GM12878 (cell line): Measurements from ENCODE around the gene PLCG1. TPM values are rescaled to one million over a fixed set of nuclear protein-coding genes. Genes with fewer than 3 reads are reported as not detected.

Experiments
- ATAC-seq: fragments of 200-7000 bp; cut with Tn5 transposase; 3 replicates; pipeline ENCODE4 v1.9.1; 2020; ENCODE audit warnings: mild to moderate bottlenecking, moderate library complexity
- BruUV-seq: library from RNA; stranded (reverse); fragments of 400-500 nt; replicated peaks from 2 replicates; lab custom pipeline; 2021; lab: Mats Ljungman, UMichigan
- CTCF ChIA-PET: fragments of 300-600 bp; sonication (Branson Sonifier 250); formaldehyde crosslinking; extraction: SDS; loops from one replicate; lab custom pipeline; 2021; ENCODE audit warnings: inconsistent platforms; lab: Yijun Ruan, JAX
- POLR2A ChIA-PET: fragments of 350-600 bp; formaldehyde crosslinking; extraction: SDS; loops from one replicate; lab custom pipeline; 2021; ENCODE audit warnings: inconsistent platforms; lab: Charles Lee
- RAD21 ChIA-PET: fragments of 300-600 bp; sonication (Branson Sonifier 250); formaldehyde crosslinking; loops from one replicate; lab custom pipeline; 2023; ENCODE audit warnings: antibody characterized with exemption; ENCODE audit not compliant: unreplicated experiment; lab: Charles Lee
- SMC1A ChIA-PET: fragments of 300-600 bp; sonication (Branson Sonifier 250); formaldehyde crosslinking; loops from one replicate; lab custom pipeline; 2023; ENCODE audit not compliant: unreplicated experiment, uncharacterized antibody; lab: Charles Lee
- DNase-seq: peaks from one replicate; pipeline ENCODE4 v3.0.0-alpha.2; 2011; ENCODE audit warnings: low read depth, low spot score
- FAIRE-seq: peaks from 3 replicates; lab custom pipeline; 2011; peaks lifted over from hg19 to GRCh38; lab: Jason Lieb, UNC
- H2AFZ ChIP-seq: 2 replicates; pipeline ENCODE4 v1.6.0; 2011; ENCODE audit warnings: low read depth, low read length, control low read depth; ENCODE audit not compliant: control insufficient read depth
- H3K27ac ChIP-seq: 2 replicates; pipeline ENCODE4 v1.5.1; 2011; ENCODE audit warnings: control low read depth; ENCODE audit not compliant: control insufficient read depth, insufficient read depth
- H3K27me3 ChIP-seq, 2 experiments: replicated peaks in 1 of 2; 2 replicates each; pipeline versions ENCODE4 v1.6.0 to v1.6.1; 2011; ENCODE audit warnings: low read length in 1 of 2; ENCODE audit not compliant: control insufficient read depth in 2 of 2, insufficient read depth in 2 of 2
- H3K36me3 ChIP-seq, 2 experiments: 2 replicates each; pipeline ENCODE4 v1.5.1; 2011; ENCODE audit warnings: low read length in 1 of 2; ENCODE audit not compliant: control insufficient read depth in 2 of 2, insufficient read depth in 2 of 2
- H3K4me1 ChIP-seq: 2 replicates; pipeline ENCODE4 v1.6.1; 2011; ENCODE audit warnings: mild to moderate bottlenecking, low read length, moderate library complexity, mixed read lengths; ENCODE audit not compliant: control insufficient read depth, insufficient read depth
- H3K4me2 ChIP-seq: 2 replicates; pipeline ENCODE4 v1.6.0; 2011; ENCODE audit warnings: control low read depth; ENCODE audit not compliant: control insufficient read depth, insufficient read depth
- H3K4me3 ChIP-seq: fragments of 200-600 bp; sonication (generic); 2 replicates; pipeline ENCODE4 v1.5.1; 2016
- H3K79me2 ChIP-seq: 2 replicates; pipeline ENCODE4 v1.6.0; 2011; ENCODE audit warnings: low read length; ENCODE audit not compliant: control insufficient read depth, insufficient read depth
- H3K9ac ChIP-seq: 2 replicates; pipeline ENCODE4 v1.8.0; 2011; ENCODE audit warnings: low read length, control low read depth, mixed read lengths; ENCODE audit not compliant: control insufficient read depth, insufficient read depth
- H3K9me3 ChIP-seq: replicated peaks from 3 replicates; pipeline ENCODE4 v1.5.1; 2011; ENCODE audit warnings: mild to moderate bottlenecking, low read length; ENCODE audit not compliant: control insufficient read depth, insufficient read depth
- H4K20me1 ChIP-seq: 2 replicates; pipeline ENCODE4 v1.6.0; 2011; ENCODE audit not compliant: control insufficient read depth, insufficient read depth
- BRCA1 ChIP-seq: IDR thresholded peaks from 2 replicates; pipeline ENCODE4 v1.6.1; 2011; ENCODE audit warnings: low read depth, low read length, improper control_type of control experiment
- CREB1 ChIP-seq: IDR thresholded peaks from 2 replicates; pipeline ENCODE4 v1.6.1; 2012; ENCODE audit warnings: low read depth, mild to moderate bottlenecking, inconsistent platforms
- MXI1 ChIP-seq: fragments of 150-350 bp; IDR thresholded peaks from 2 replicates; pipeline ENCODE4 v1.6.1; 2011; ENCODE audit warnings: low read depth, mild to moderate bottlenecking, inconsistent platforms, low read length, improper control_type of control experiment
- NR2C2 ChIP-seq: IDR thresholded peaks from 2 replicates; pipeline ENCODE4 v1.6.1; 2011; ENCODE audit warnings: borderline replicate concordance, low read depth; ENCODE audit not compliant: control insufficient read depth, insufficient read length
- NRF1 ChIP-seq: conservative IDR thresholded peaks from 2 replicates; pipeline ENCODE4 v1.6.1; 2011; ENCODE audit warnings: mild to moderate bottlenecking, low read depth, low read length, improper control_type of control experiment
- PML ChIP-seq: IDR thresholded peaks from 2 replicates; pipeline ENCODE4 v1.6.1; 2012; ENCODE audit warnings: low read length, inconsistent platforms
- RAD21 ChIP-seq: IDR thresholded peaks from 2 replicates; pipeline ENCODE4 v1.6.1; 2011; ENCODE audit warnings: mild to moderate bottlenecking, low read depth, low read length, moderate library complexity; ENCODE audit not compliant: insufficient read depth
- SMAD5 ChIP-seq: IDR thresholded peaks from 2 replicates; pipeline ENCODE4 v1.6.1; 2016; ENCODE audit warnings: antibody characterized with exemption, low read depth
- TARDBP ChIP-seq: IDR thresholded peaks from 2 replicates; pipeline ENCODE4 v1.6.1; 2016; ENCODE audit warnings: borderline replicate concordance
- TCF7 ChIP-seq: IDR thresholded peaks from 2 replicates; pipeline ENCODE4 v1.6.1; 2014; ENCODE audit warnings: antibody characterized with exemption, borderline replicate concordance
- YBX1 ChIP-seq: fragments of 450-650 bp; IDR thresholded peaks from 2 replicates; pipeline ENCODE4 v1.6.1; 2016; ENCODE audit warnings: antibody characterized with exemption
- ZNF207 ChIP-seq: fragments of 450-650 bp; IDR thresholded peaks from 2 replicates; pipeline ENCODE4 v1.6.1; 2014; ENCODE audit warnings: antibody characterized with exemption, mild to moderate bottlenecking, borderline replicate concordance
- WGBS: methylation state at CpG from one replicate; pipeline ENCODE4 v1.1.6; 2016; ENCODE audit warnings: low lambda C conversion rate; ENCODE audit not compliant: insufficient replicate concordance, insufficient coverage; ENCODE audit errors: missing lambda C conversion rate; 5-methylcytosine and 5-hydroxymethylcytosine counted together
- in situ Hi-C: fragments of 300-500 bp; cut with MboI; formaldehyde crosslinking; loops from 9 replicates; pipeline ENCODE4 v1.14.3; 2018; ENCODE audit warnings: mixed read lengths
- intact Hi-C: fragments of 100-400 bp; cut with micrococcal nuclease; formaldehyde crosslinking; loops from one replicate; pipeline ENCODE4 v1.14.2; 2022; ENCODE audit not compliant: unreplicated experiment
- polyA plus RNA-seq, 11 experiments: library from polyadenylated mRNA; depleted of rRNA in 4 of 11; unstranded in 6 of 11; stranded (reverse) in 5 of 11; fragments of >200 nt; fragmentation: Nextera tagmentation in 4 of 11; fragmentation: Illumina TruSeq in 1 of 11; extraction: Ambion mirVana in 4 of 11; extraction: Trizol in 1 of 11; gene quantifications; 1 replicate in 1 of 11; 2 replicates in 10 of 11; pipeline versions ENCODE4 v1.2.1 to v1.2.3, GENCODE V29; 2011 to 2016; ENCODE audit warnings: inconsistent platforms in 2 of 11, missing spikeins in 2 of 11, low read depth in 1 of 11
- total RNA-seq, 4 experiments: library from RNA; depleted of rRNA in 3 of 4; stranded (reverse); fragments of >200 nt in 3 of 4; fragmentation: Illumina TruSeq in 1 of 4; extraction: Trizol in 1 of 4; gene quantifications; 2 replicates each; pipeline versions ENCODE4 v1.2.1 to v1.2.3, GENCODE V29; 2013 to 2021
- TF ChIP-seq, protein P1 (sequence below): fragments of 450-650 bp; conservative IDR thresholded peaks from 2 replicates; pipeline ENCODE4 v1.6.1; 2017; ENCODE audit warnings: mild to moderate bottlenecking, moderate library complexity
- TF ChIP-seq, protein P2 (sequence below): fragments of 450-650 bp; IDR thresholded peaks from 2 replicates; pipeline ENCODE4 v1.6.1; 2018; ENCODE audit warnings: mild to moderate bottlenecking, low read depth, moderate library complexity; ENCODE audit not compliant: partially characterized antibody

PLCG1 gene
- total and polyA plus RNA-seq, 10 of the 15 experiments (the other 5 are each of a cell fraction or from before 2014, with no cell fraction given): 2.6 to 114 (median 45.3) TPM

DNA sequence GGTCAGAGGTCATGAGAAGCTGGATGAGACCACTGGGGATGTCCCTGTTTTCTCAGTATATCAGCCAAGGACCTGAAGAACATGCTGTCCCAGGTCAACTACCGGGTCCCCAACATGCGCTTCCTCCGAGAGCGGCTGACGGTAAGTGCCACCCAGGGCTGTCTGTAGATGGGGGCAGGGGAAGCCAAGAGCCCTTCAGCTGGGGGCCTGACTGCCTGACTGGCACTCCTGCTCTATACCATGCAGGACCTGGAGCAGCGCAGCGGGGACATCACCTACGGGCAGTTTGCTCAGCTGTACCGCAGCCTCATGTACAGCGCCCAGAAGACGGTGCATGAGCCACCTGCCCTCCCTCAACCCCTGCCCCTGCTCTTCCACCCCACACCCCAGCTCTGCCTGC is 25.1 kb downstream of the PLCG1 start:
- Histone ChIP-seq H3K27me3 (no peaks in the 10 kb centered on the region), H3K9me3 (no peaks in the 10 kb centered on the region), H3K79me2 (peaks cover 15% of the 10 kb centered on the region), H3K4me2 (no peak overlapping the region), H3K4me1 (peaks cover 20% of the 10 kb centered on the region), H3K4me3 (no peak overlapping the region), H2AFZ (no peak overlapping the region), H3K9ac (no peak overlapping the region), H3K36me3 (peaks cover 31 to 58% of the 10 kb centered on the region in 2 experiments), H4K20me1 (no peaks in the 10 kb centered on the region; the same call in none of the 2 replicates), H3K27ac (no peak overlapping the region)
- intact Hi-C loops (no loop called here), in situ Hi-C loops (no loop called here)
- TF ChIP-seq SMAD5 (no peak), NR2C2 (no peak), PML (no peak), TCF7 (no peak), BRCA1 (no peak), MXI1 (no peak), ZNF207 (no peak), NRF1 (no peak), TARDBP (no peak), CREB1 (no peak)
- no TSS peak for BruUV-seq
- DNase-seq (no peak), ATAC-seq (no peak), FAIRE-seq (no peak)
- ChIA-PET RAD21 (no interaction called here), SMC1A (no interaction called here), POLR2A (no interaction called here), CTCF (no interaction called here)
- 96% methylated on average over 11 of the region's 11 CpGs for WGBS

DNA sequence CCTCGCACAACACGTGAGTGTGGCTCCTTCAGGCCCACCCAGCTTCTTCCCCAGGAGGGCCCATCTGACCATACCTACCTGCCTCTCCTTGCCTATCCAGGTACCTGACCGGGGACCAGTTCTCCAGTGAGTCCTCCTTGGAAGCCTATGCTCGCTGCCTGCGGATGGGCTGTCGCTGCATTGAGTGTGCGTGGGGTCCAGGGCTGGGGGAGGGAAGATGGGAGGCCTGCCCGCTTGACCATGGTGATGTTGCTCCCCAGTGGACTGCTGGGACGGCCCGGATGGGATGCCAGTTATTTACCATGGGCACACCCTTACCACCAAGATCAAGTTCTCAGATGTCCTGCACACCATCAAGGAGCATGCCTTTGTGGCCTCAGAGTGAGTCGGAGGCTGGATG is 26.5 kb downstream of the PLCG1 start:
- ATAC-seq (no peak), FAIRE-seq (no peak), DNase-seq (no peak)
- Histone ChIP-seq H3K27ac (no peak overlapping the region), H3K36me3 (peaks cover 35 to 69% of the 10 kb centered on the region in 2 experiments), H3K4me3 (no peak overlapping the region), H3K9ac (no peak overlapping the region), H3K4me1 (peaks cover 15% of the 10 kb centered on the region), H2AFZ (no peak overlapping the region), H4K20me1 (peaks cover 3% of the 10 kb centered on the region), H3K4me2 (no peak overlapping the region), H3K27me3 (no peaks in the 10 kb centered on the region), H3K79me2 (peaks cover 2% of the 10 kb centered on the region; the same call in 1 of the 2 replicates), H3K9me3 (no peaks in the 10 kb centered on the region)
- SMC1A ChIA-PET: no interaction called here
- in situ Hi-C loops: no loop called here
- intact Hi-C loops: no loop called here
- no TSS peak for BruUV-seq
- WGBS: over 99% methylated on average over 11 of the region's 11 CpGs
- POLR2A ChIA-PET: no interaction called here
- RAD21 ChIA-PET: no interaction called here
- CTCF ChIA-PET: interaction anchor here (1.3 to 2.0 kb wide), 2 partner anchors 9 to 29 kb away, joined by 3 to 8 read pairs; no protein-coding TSS in a partner anchor
- TF ChIP-seq BRCA1 (no peak), YBX1 (no peak), RAD21 (no peak)
- TF ChIP-seq, protein P1, sequence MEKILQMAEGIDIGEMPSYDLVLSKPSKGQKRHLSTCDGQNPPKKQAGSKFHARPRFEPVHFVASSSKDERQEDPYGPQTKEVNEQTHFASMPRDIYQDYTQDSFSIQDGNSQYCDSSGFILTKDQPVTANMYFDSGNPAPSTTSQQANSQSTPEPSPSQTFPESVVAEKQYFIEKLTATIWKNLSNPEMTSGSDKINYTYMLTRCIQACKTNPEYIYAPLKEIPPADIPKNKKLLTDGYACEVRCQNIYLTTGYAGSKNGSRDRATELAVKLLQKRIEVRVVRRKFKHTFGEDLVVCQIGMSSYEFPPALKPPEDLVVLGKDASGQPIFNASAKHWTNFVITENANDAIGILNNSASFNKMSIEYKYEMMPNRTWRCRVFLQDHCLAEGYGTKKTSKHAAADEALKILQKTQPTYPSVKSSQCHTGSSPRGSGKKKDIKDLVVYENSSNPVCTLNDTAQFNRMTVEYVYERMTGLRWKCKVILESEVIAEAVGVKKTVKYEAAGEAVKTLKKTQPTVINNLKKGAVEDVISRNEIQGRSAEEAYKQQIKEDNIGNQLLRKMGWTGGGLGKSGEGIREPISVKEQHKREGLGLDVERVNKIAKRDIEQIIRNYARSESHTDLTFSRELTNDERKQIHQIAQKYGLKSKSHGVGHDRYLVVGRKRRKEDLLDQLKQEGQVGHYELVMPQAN: no peak
- TF ChIP-seq, protein P2, sequence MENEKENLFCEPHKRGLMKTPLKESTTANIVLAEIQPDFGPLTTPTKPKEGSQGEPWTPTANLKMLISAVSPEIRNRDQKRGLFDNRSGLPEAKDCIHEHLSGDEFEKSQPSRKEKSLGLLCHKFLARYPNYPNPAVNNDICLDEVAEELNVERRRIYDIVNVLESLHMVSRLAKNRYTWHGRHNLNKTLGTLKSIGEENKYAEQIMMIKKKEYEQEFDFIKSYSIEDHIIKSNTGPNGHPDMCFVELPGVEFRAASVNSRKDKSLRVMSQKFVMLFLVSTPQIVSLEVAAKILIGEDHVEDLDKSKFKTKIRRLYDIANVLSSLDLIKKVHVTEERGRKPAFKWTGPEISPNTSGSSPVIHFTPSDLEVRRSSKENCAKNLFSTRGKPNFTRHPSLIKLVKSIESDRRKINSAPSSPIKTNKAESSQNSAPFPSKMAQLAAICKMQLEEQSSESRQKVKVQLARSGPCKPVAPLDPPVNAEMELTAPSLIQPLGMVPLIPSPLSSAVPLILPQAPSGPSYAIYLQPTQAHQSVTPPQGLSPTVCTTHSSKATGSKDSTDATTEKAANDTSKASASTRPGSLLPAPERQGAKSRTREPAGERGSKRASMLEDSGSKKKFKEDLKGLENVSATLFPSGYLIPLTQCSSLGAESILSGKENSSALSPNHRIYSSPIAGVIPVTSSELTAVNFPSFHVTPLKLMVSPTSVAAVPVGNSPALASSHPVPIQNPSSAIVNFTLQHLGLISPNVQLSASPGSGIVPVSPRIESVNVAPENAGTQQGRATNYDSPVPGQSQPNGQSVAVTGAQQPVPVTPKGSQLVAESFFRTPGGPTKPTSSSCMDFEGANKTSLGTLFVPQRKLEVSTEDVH: no peak
